ENCODE measurements around the gene TNPO2.

- TF ChIP-seq POLR2A (IDR thresholded peaks at IDR 0.05; ENCODE audit: low read depth, low read length), result no peak
- TF ChIP-seq POLR2AphosphoS5 (IDR thresholded peaks at IDR 0.05; ENCODE audit: low read depth, low read length), result no peak
Measured at GRCh38 chr19:12692960-12693359, 30.8 kb downstream of the TNPO2 start.

Measured in GM12892 (cell line).